Upper lobe of right lung (tissue), 1 donor: ENCODE measurements around the gene VCL. TPM values are rescaled to one million over a fixed set of nuclear protein-coding genes. Genes with fewer than 3 reads are reported as not detected.

Source experiments
- ATAC-seq: fragments of 200-7000 bp; cut with Tn5 transposase; one replicate; pipeline ENCODE4 v1.9.1; 2020; ENCODE audit warnings: mild to moderate bottlenecking, moderate library complexity
- DNase-seq: peaks from one replicate; pipeline ENCODE4 v3.0.0-alpha.2; 2020
- H3K27ac ChIP-seq: fragments of 200-600 bp; one replicate; pipeline ENCODE4 v1.8.0; 2022
- H3K27me3 ChIP-seq: fragments of 200-600 bp; one replicate; pipeline ENCODE4 v1.8.0; 2022; ENCODE audit warnings: mild to moderate bottlenecking
- H3K36me3 ChIP-seq: fragments of 200-600 bp; one replicate; pipeline ENCODE4 v1.8.0; 2022
- H3K4me1 ChIP-seq: fragments of 200-600 bp; one replicate; pipeline ENCODE4 v1.8.0; 2022
- H3K4me3 ChIP-seq: fragments of 200-600 bp; one replicate; pipeline ENCODE4 v1.8.0; 2022; ENCODE audit warnings: mild to moderate bottlenecking
- H3K9me3 ChIP-seq: fragments of 200-600 bp; one replicate; pipeline ENCODE4 v1.8.0; 2022
- intact Hi-C: fragments of 100-400 bp; cut with DNase I; formaldehyde crosslinking; loops from one replicate; pipeline ENCODE4 v1.11.0; 2022
- total RNA-seq: library from RNA; stranded (reverse); fragmentation: NEBNext Ultra II Directional; extraction: Animal tissue kit (Norgen Biotek cat#: 25700); gene quantifications from one replicate; pipeline ENCODE4 v1.2.1, GENCODE V29; 2021
- TF ChIP-seq, protein P1 (sequence below): fragments of 200-600 bp; IDR thresholded peaks from one replicate; pipeline ENCODE4 v1.8.0; 2022; ENCODE audit warnings: antibody characterized with exemption
- donor health status: DM: no; HTN: yes; CAD: no; lungs with severe emphysema.

The VCL gene
- total RNA-seq, 1 donor from 2014 or later = 148 TPM

DNA sequence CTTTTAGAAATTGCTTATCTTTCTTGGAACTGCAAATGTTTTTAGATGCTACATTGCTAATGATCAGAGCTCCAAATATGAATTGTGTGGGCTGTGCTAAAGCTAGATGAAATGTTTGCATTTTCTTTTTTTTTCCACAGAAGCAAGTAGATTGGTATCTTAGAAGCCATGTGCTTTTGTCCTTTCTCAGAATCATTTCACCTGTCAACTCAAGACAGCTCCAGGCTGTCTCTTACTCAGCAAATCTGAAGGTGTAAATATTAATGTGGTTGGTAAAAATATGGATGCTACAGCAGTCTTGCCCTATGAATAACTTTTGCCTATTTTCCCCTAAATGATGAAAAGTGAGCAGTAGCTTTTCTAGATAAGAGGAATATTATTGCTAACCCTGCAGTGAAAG is 111.5 kb downstream of the VCL start:
- peaks cover 97% of the 10 kb centered on the region for H3K36me3 ChIP-seq
- H3K4me3 ChIP-seq = no peak overlapping the region
- no peaks in the 10 kb centered on the region for H3K27me3 ChIP-seq
- no peaks in the 10 kb centered on the region for H3K4me1 ChIP-seq
- DNase-seq (no peak), ATAC-seq (no peak)
- no peak overlapping the region for H3K27ac ChIP-seq
- intact Hi-C loops = no loop called here
- no peaks in the 10 kb centered on the region for H3K9me3 ChIP-seq
- TF ChIP-seq, protein P1, sequence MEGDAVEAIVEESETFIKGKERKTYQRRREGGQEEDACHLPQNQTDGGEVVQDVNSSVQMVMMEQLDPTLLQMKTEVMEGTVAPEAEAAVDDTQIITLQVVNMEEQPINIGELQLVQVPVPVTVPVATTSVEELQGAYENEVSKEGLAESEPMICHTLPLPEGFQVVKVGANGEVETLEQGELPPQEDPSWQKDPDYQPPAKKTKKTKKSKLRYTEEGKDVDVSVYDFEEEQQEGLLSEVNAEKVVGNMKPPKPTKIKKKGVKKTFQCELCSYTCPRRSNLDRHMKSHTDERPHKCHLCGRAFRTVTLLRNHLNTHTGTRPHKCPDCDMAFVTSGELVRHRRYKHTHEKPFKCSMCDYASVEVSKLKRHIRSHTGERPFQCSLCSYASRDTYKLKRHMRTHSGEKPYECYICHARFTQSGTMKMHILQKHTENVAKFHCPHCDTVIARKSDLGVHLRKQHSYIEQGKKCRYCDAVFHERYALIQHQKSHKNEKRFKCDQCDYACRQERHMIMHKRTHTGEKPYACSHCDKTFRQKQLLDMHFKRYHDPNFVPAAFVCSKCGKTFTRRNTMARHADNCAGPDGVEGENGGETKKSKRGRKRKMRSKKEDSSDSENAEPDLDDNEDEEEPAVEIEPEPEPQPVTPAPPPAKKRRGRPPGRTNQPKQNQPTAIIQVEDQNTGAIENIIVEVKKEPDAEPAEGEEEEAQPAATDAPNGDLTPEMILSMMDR = no peak

DNA sequence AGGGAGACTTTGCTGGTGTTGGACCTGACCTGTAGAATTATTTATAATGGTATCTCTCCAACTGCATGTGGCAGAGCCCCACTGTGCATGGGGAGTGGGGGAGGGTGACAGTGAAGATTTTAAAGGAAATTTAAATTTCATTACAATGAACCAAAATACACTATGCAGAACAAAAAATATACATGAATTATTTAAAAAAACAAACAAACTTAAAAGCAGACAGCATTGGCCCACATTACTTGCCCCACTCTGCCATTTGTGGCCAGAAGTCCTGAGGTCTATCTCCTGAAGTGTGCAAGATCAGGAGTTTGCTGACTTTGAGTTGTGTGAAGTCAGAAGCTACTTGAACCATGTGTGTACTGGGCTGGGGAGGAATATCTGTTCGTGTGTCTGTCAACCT is 112.2 kb downstream of the VCL start:
- no peaks in the 10 kb centered on the region for H3K9me3 ChIP-seq
- DNase-seq (no peak), ATAC-seq (no peak)
- no peaks in the 10 kb centered on the region for H3K27me3 ChIP-seq
- intact Hi-C loops = no loop called here
- no peak overlapping the region for H3K4me3 ChIP-seq
- H3K36me3 ChIP-seq = peaks cover 97% of the 10 kb centered on the region
- TF ChIP-seq, protein P1 = no peak
- H3K4me1 ChIP-seq = no peaks in the 10 kb centered on the region
- no peak overlapping the region for H3K27ac ChIP-seq

DNA sequence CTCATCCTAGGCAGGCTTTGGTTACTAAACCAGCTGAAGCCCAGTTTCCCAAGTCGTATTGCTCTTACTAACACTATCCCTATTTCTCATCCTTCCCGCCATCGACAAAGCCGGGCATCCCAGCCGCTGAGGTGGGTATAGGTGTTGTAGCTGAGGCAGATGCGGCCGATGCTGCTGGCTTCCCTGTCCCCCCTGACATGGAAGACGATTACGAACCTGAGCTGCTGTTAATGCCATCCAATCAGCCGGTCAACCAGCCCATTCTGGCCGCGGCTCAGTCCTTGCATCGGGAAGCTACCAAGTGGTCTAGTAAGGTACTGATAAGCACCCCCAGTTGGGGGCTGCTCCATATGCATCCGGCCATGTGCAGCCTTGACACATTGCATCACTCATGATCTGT is 113.9 kb downstream of the VCL start:
- H3K36me3 ChIP-seq = peaks cover 97% of the 10 kb centered on the region
- ATAC-seq = no peak
- DNase-seq = no peak
- H3K27me3 ChIP-seq = no peaks in the 10 kb centered on the region
- TF ChIP-seq, protein P1 = no peak
- intact Hi-C loops = no loop called here
- no peaks in the 10 kb centered on the region for H3K4me1 ChIP-seq
- no peak overlapping the region for H3K27ac ChIP-seq
- H3K4me3 ChIP-seq = no peak overlapping the region
- no peaks in the 10 kb centered on the region for H3K9me3 ChIP-seq

DNA sequence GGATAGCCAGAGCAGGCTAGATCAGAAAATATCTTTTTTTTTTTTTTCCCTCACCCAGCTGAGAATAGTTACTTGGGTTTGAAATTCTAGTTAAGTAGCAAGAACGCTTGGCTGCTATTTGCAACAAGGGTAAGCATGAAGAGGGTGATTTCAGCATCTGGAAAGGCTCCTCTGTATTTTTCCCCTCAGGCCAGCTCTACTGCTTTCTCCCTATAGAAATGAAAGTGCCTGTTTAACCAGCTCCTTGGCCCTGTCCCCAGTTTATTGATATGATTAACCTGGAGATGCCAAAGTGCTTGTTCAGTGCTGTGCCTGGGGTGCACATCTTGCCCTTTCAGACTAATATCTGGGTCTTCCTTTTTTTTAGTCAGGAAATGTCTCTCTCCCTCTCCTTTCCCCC is 115.6 kb downstream of the VCL start:
- Histone ChIP-seq H3K4me3 (no peak overlapping the region), H3K27ac (no peak overlapping the region), H3K4me1 (no peaks in the 10 kb centered on the region), H3K36me3 (peaks cover 95% of the 10 kb centered on the region), H3K9me3 (no peaks in the 10 kb centered on the region), H3K27me3 (no peaks in the 10 kb centered on the region)
- DNase-seq (no peak), ATAC-seq (no peak)
- TF ChIP-seq, protein P1 = no peak
- intact Hi-C loops = no loop called here

DNA sequence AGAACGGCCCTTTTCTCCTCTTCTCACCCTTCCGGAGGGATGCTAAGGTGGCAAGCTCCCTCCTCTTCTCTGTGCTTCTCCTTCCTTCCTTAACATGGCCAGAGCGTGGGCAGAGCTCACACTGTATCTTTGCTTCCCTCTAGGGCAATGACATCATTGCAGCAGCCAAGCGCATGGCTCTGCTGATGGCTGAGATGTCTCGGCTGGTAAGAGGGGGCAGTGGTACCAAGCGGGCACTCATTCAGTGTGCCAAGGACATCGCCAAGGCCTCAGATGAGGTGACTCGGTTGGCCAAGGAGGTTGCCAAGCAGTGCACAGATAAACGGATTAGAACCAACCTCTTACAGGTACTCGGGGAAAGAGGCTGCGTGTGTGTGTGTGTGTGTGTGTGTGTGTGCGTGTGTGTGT is 116.1 kb downstream of the VCL start:
- no peaks in the 10 kb centered on the region for H3K27me3 ChIP-seq
- H3K4me3 ChIP-seq = no peak overlapping the region
- DNase-seq (no peak), ATAC-seq (no peak)
- peaks cover 95% of the 10 kb centered on the region for H3K36me3 ChIP-seq
- no peaks in the 10 kb centered on the region for H3K4me1 ChIP-seq
- H3K9me3 ChIP-seq = no peaks in the 10 kb centered on the region
- intact Hi-C loops = no loop called here
- H3K27ac ChIP-seq = no peak overlapping the region
- TF ChIP-seq, protein P1 = no peak

DNA sequence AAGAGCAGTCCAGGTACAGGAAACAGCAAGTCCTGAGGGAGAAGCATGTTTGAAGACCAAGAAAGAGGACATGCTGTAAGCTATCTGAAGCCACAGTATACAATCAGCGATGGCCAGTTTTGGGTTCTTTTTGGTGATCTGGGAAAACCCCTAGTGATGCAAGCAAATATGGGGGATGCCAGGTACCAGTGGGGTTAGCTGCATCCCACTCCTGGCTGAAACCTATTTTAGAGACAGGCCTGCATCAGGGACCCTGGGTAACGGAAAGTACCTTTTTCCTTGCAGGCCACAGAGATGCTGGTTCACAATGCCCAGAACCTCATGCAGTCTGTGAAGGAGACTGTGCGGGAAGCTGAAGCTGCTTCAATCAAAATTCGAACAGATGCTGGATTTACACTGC is 119.8 kb downstream of the VCL start:
- Histone ChIP-seq H3K9me3 (no peaks in the 10 kb centered on the region), H3K27ac (no peak overlapping the region), H3K36me3 (peaks cover 95% of the 10 kb centered on the region), H3K27me3 (no peaks in the 10 kb centered on the region), H3K4me3 (no peak overlapping the region), H3K4me1 (peaks cover 6% of the 10 kb centered on the region)
- TF ChIP-seq, protein P1 = no peak
- ATAC-seq (no peak), DNase-seq (no peak)
- intact Hi-C loops = no loop called here
